T-helper 22 cell (primary cell): Measurements from ENCODE around the gene LGALS9B.
"Not testable (repeated sequence)": the region's sequence is repeated elsewhere in the genome, so short reads cannot be mapped to it uniquely, and the experiment has no call there.

ENCODE experiments used
- DNase-seq: peaks from one replicate; pipeline ENCODE4 v3.0.0-alpha.2; 2020; ENCODE audit warnings: low read depth

The LGALS9B gene

DNA sequence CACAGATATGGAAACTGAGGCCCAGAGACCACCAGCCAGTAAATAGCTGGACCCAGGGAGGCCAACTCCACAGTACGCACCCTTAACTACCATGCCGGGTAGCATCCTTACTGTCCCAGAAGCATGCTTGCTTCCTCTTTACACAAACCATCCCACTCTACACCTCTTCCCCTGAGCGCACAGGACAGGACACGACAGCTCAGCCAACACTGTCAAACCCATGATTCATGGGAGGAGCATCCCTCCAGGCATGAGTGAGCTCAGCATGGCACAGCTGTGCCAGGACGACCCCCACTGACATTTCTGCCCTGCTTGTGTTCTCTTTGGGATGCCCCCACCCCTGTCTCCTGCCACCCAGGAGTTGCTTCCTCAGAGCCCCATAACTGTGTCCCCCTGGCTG lies 340 bp downstream of the LGALS9B start:
- not testable (repeated sequence) for DNase-seq

DNA sequence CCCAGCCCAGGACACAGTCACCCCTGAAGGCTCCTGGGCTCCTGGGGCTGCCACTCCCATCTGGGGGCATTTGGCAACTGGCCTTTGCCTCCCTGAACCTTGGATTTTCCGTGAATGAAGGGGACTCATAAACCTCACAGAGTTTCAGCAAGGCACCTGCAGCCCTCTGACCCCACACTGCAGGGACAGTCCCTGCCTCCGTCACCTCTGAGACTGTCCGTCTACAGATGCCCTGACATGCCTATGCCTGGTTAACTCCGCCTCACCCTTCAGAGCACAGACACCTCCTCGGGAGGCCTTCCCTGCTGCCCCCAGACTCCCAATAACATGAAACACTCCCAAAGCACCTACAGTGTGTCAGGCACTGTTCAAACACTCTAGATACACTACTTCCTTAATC lies 786 bp downstream of the LGALS9B start:
- not testable (repeated sequence) for DNase-seq

DNA sequence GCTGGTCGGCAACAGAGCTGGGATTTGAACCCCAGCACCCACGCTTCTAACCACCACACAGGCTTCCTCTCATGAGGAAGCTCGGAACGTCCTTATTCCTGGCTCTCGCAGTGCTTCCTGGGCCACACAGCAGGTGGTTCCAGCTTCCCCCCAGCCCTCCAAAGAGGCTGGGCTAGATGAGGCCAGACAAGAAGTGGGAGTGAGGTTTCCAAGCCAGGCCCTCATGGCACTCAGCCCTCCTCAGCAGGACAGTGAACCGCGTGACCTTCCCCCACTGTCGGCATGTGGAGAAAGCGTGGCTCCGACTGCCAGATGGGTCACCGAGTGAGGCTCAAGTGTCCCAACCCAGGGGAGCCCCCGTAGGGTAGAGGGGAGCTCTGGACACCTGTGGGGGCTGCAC lies 1.8 kb downstream of the LGALS9B start:
- not testable (repeated sequence) for DNase-seq

DNA sequence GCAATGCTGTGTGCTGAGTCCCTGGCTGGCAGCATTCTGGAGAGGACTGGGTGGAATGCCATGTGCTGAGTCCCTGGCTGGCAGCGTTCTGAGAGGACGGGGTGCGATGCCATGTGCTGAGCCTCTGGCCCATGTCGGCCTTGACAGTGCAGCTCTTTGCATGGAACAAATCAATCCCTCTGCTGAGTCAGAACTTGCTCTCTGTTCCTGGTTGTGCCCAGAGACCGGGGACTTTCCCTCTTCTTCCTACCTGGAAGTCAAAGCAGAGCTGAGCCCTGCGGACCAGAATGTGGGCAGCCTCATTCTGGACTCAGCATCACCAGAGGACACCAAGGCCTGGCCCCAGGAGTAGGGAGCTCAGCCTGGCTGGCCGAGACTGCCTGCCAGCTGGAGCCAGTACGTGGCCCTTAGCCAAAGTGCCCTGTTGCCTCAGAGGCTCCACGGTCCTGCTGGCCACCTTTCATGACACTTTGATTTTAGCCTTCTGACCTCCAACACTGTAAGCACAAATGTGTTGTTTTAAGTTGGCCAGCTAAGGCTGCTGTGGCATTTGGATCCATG lies 2.4 kb downstream of the LGALS9B start:
- not testable (repeated sequence) for DNase-seq

DNA sequence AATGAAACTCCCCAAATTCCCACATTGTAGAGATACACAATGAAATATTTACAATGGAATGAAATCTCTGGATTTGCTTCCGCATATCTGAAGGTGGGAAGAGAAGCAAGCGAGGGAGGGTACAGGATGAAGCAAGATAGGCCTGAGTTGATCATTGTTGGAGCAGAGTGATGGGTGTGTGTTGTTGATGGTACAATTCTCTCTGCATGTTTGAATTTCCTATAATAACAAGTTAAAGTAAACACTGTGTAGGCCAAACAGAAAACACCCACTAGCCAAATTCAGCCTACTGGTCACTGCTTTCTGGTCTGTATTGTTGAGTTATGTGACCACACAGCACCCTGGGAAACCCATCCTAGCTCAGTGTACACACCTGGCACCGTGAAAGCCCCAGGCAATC lies 5.2 kb downstream of the LGALS9B start:
- DNase-seq: not testable (repeated sequence)

DNA sequence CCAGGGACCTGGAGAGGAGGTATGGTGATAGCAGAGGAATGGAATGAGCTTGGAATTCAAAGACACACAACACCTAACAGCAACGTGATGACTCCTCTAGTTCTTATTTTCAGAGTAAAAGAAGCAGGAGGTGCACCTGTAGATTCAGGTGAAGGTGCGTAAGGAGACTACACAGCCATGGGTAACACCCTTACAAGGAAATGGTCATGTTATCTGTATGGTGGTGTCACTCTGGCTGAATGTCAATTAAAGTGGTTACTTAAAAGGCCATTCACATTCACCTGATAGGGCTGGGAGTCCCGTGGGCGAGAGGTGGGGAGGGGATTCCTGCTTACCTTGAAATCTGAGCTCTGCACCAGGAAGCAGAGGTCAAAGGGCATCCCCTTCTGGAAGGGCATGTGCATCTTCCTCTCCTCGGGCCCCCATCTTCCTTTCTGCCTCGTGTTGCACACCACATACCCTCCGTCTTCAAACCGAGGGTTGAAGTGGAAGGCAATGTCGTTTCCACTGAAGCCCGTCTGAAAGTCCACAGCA lies 9.4 kb downstream of the LGALS9B start:
- DNase-seq: not testable (repeated sequence)

DNA sequence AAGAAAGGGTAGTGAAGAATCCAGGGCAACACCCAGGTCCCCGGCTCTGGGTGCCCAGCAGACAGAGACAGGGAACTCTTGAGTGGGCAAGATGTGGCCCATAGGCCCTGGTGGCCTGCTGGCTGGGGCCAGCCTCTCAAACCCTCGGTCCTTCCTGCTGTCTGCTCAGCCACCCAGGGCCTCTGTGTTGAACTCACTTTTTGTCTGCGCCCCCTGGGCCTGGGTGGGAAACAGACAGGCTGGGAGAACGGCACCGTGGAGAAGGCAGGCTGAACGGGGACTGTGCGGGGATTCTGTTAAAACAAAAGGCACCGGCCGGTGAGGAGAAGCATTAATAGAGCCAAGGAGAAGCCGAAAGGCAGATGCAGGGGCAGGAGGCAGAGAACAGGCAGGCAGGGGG lies 12.2 kb downstream of the LGALS9B start:
- not testable (repeated sequence) for DNase-seq

DNA sequence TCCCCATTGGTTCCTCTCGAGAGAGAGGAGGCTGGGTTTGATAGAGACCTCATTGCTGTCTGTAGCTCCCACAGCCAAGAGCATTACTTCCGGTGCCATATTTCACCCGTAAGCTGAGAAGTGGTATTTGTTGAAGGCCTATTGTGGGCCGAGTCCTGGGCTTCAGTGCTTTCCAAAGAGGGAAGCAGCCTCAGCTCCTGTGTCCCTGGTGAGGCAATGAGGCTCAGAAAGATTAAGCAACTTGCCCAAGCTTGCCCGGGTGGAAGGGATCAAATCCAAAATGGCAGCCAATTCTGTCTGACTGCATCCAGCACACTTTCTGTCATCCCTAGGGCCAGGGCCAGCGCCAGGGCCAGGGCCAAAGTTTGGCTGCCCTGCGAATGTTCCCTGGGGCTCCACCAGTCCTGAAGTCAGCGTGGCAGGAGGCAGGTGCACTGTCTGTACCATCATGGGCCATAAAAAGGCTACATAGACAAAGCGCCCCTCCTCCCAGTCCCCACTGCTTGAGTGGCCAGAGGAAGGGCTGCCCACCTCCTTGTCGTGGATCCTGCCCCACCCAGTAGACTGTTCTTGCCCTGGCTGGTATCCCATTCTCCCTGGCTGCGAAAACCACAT lies 13.4 kb downstream of the LGALS9B start:
- DNase-seq: not testable (repeated sequence)

DNA sequence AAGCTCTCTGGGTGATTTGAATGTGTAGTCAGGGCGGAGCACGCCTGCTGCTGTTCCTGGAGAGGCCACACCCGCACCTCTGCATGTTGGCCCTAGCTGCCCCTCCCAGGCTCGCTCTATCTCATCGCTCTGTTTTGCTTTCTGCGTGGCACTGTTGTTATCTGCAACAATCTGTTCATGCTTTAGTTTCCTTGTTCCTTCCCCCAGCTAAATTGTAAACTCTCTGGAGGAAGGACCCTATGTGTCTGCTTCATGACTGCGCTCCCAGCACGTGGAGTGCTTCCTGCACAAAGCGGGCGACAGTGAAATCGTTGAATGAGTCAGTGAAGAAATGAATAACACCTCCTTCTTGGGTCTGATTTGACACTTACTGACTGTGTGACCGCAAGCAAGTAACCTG lies 16.5 kb downstream of the LGALS9B start:
- DNase-seq: not testable (repeated sequence)

DNA sequence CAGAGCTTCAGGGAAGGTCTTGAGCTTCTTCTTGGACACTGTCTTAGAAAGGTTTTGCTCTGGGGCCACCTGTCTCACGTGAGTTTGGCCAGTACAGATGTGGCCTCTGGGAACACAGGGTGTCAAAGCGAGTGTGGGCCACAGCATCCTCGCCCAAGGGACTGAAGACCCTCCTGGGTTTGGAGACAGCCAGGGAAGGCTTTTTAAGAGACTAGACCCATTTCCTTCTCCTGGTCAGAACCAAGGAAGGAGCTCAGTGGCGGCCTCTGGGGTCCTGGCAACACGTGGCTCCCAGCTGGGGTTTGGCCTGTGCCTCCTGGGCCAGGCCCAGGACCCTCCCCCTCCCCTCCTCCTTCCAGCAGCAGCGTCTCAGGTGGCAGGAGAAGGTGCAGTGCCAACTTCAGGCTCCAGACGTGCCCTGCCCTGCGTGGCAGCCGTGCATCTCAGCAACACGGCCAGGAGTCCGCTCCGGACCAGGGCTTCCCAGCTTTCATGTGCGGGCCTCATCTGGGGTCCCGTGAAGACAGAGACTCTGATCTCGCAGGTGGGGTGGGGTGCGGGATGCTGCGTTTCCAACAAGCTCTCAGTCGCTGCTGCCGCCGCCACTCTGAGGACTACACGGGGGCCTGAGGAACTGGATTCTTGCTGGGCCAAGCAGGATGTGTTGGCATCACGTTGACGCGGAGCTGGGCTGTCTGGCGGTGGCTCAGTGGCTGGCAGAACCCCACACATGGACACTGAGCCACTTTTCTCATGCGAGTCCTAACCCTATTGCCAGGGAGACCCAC lies 19.6 kb downstream of the LGALS9B start:
- not testable (repeated sequence) for DNase-seq

DNA sequence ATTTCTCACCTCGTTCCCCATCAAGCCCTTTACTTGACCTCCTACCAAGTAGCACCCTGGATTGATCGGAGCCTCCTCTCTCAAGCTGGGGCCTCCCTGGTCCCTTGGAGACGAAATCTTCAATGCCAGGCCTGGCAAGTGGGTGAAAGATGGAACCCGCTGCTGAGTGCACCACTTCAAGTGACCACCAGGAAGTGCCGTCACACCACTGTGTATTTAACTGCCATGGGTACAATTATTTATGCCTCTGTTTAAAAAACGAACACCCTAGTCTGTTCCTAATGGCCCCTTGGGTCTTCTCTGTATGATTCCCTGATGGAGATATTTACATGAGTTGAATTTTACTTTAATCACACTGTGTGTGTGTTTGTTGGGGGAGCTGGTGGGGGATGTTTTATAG lies 20.4 kb downstream of the LGALS9B start:
- DNase-seq: not testable (repeated sequence)

DNA sequence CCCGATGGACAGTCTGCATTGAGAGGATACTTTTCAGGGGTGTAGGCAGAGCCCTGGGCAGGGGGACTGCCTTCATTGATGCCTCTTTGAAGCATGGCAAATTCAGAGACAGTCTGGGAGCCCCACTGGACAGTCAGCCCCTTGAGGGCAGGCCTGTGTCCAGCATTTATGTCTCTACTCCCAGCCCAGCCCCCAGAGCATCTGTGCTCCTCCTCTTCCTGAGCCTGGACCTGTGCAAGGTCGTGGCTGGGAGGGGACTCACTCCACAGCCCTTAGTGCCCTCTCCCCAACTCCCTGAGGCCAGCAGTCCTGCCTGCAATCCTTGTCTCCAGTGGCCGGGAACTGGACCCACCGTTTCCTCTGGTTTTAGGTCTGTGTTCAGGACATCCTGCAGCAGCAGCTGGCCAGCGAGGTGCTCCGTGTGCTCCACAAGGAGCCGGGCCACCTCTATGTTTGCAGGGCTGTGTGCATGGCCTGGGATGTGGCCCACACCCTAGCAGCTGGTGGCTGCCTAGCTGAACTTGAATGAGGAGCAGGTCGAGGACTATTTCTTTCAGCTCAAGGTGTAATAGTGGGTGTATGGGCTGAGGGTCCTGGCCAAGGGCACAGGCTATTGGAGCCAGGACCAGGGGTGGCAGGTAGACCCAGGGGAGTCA lies 22.6 kb downstream of the LGALS9B start:
- not testable (repeated sequence) for DNase-seq

DNA sequence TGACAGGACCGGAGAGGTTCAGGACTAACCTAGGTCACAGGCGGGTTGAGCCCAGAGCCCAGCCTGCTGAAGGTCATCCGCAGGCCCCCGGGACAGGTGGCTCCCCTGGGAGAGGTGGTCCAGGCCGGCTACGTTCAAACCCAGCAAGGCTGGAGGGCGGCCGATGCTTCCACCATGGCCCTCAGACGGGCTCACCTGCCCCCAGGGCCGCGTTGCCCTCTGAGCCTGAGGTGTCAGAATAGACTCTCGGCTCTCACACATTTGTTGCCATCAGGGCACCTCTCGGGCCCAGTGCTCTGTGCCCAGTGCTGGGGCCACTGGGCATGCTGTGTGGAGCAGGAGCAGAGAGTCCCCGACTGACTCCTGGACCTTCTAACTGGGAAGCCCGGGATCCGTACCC lies 23.2 kb downstream of the LGALS9B start:
- not testable (repeated sequence) for DNase-seq

DNA sequence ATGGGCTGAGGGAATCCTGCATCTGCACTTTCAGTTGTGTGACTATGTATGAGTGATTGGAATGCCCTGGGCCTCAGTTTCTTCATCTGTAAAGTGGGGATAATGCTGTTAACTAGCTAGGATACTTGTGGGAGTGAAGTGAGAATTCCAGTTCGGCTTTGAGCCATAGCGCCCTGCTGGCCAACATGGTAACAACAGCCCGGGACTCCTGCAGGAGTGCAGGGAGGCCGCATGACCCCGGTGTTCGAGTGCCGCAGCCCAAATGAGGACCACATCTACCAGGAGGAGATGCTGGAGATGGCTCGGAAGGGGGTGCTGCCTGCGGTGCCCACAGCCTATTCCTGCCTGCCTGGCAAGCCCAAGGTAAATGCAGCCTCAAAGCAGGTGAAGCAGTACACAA lies 23.7 kb downstream of the LGALS9B start:
- DNase-seq: not testable (repeated sequence)

DNA sequence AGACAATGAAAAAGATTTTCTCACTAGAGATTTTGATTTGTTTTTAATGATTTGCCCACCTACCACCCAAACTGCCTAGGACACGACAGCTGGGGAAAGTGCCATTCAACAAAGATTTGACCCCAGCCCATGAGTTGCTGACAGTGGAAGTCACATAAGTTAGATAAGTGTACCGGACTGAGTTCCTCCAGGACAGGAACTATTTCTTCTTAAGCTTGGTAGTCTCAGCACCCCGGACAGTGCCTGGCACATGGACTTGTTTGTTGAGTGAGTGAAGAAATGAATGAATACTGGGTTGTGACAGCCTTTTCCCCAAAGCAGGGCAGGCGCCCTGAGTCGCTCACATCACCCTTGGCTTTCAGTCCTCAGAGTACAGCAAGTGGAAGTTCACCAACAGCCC lies 26.7 kb downstream of the LGALS9B start:
- DNase-seq: not testable (repeated sequence)

DNA sequence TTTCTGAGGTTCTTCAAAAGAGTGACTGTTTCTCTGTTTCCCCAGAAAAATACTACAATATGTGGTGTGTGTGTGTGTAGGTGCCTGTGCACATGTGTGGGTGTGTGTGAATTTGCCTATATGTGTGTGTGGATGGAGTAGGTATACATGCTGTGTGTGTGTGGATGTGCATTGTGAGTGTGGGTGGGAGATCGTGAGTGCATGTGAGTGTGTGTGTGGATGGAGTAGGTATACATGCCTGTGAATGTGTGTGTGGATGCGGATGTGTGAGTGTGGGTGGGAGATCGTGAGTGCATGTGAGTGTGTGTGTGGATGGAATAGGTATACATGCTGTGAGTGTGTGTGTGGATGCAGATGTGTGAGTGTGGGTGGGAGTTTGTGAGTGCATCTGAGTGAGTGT lies 32.2 kb downstream of the LGALS9B start:
- not testable (repeated sequence) for DNase-seq

DNA sequence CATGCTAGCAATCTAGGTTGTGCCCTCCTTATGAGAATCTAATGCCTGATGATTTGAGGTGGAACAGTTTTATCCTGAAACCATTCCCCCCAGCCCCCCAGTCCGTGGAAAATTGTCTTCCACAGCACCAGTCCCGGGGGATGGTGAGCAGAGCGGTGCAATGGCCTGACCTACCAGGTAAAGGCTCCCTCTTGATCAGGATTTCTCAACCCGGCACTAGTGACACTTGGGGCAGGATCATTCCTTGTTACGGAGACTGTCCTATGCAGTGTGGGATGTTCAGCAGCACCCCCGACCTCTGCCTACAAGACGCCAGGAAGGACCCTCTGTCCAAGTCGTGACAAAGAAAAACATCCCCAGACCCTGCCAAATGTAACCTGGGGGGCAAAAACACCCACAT lies 34.0 kb downstream of the LGALS9B start:
- DNase-seq: not testable (repeated sequence)

DNA sequence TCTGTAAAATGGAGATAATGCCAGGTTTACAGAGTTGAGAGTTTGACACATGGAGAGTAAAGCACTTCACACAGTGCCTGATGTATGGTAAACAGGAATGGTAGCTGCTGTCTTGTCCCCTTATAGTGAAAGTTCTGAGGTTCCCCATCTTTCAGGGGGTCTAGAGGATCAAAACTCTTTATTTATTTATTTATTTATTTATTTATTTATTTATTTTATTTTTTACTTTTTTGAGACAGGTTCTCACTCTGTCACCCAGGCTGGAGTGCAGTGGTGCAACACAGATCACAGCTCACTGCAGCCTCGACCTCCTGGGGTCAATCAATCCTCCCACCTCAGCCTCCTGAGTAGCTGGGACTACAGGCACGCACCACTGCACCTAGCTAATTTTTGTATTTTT lies 40.1 kb downstream of the LGALS9B start:
- not testable (repeated sequence) for DNase-seq

DNA sequence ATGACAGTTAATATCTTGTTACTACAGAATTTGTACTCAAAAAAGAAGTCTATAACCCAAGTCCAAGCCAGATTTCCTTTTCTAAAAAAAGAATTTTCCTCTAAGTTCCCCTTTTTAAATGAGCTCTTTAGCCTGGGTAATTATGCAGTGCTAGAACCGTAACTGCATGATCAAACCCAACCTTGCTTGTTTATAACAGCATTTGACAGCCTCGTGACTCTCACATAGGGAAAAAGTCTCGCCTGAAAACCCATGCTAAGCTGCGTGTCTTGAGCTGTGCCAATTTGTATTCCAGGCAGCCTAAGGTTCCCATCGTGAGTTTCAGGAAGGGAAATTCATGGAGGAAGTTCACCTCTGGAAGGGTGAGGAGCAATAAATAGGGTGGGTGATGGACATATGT lies 44.5 kb downstream of the LGALS9B start:
- DNase-seq: not testable (repeated sequence)

DNA sequence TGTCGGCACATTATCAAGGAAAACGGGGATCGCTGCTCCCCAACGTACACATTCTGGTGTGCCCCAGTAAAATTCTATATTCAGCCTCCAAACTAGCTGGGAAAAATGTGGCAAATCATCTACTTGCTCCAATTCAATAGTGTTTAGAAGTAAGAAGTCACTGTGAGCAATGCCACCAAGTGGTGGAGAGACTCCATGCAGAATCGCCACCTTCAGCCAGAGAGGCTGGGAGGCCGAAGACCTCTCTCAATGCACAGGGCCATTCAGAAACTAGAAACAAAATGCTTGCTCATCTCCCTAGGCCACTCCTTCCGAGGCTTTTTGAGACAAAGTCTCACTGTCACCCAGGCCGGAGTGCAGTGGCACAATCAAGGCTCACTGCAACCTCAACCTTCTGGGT lies 48.5 kb downstream of the LGALS9B start:
- not testable (repeated sequence) for DNase-seq

DNA sequence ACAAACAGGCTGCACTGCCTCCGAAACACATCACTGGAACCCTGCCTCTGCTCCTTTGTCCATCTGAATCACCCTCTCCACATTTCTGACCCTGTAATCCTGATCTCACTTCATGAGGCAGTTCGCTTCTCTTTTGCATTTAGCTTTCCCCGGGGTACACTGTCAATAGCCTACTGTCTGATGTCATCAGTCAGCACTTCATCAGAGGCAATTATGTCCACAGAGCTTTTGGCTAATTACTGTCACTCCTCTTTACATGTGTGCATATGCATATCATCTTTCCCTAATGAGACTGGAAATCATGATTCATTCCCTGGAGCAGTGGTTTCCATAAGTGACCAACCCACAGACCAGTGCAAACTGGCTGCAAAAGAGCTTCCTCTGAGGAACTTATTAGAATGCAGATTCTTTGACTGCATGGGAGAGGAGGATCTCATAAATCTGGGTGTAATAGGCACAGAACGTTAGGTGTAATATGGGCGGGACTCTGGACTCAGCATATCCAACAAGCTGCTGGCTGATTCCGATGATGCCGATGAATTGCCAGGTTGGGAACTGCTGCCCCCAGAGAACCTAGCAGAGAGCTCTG lies 49.8 kb downstream of the LGALS9B start:
- DNase-seq: not testable (repeated sequence)

DNA sequence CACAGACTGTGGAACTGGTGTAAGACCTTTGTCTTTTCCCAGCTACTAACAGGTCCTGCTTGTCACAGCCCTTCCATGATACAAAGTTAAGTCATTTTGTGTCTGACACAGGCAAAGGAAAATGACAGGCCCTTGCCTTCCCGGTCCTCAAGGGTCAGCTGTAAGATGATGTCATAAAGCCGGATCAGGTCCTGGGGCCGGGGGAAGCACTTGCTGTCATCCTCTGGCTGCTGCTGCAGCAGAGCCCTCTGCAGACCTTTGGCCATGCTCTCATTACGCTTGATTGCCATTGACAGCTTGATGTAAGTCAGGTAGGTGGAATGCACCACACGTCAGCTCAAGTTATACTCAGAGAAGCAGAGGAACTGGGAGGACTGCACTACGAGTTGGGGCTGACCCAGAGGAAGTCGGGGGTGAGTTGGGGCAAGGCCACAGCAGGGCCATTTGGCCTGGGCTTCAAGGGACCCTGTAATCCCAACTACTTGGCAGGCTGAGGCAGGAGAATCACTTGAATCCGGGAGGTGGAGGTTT lies 50.9 kb downstream of the LGALS9B start:
- DNase-seq: not testable (repeated sequence)
